HUES48 (cell line): Measurements from ENCODE around the gene CCDC197.

Experiments
- H3K27ac ChIP-seq: one replicate; pipeline ENCODE4 v1.7.0; 2013; ENCODE audit warnings: low read depth, low read length, inconsistent platforms
- H3K27me3 ChIP-seq: 2 replicates; pipeline ENCODE4 v1.6.1; 2013; ENCODE audit warnings: mild to moderate bottlenecking, low read length; ENCODE audit not compliant: control insufficient read depth, insufficient read depth
- H3K36me3 ChIP-seq: 2 replicates; pipeline ENCODE4 v1.6.1; 2013; ENCODE audit warnings: low read length; ENCODE audit not compliant: control insufficient read depth, insufficient read depth
- H3K4me1 ChIP-seq: 2 replicates; pipeline ENCODE4 v1.6.1; 2013; ENCODE audit warnings: mild to moderate bottlenecking, low read length; ENCODE audit not compliant: control insufficient read depth, insufficient read depth
- H3K4me3 ChIP-seq: 2 replicates; pipeline ENCODE4 v1.5.1; 2013; ENCODE audit warnings: mild to moderate bottlenecking, low read depth, low read length
- H3K9ac ChIP-seq: 2 replicates; pipeline ENCODE4 v1.6.1; 2013; ENCODE audit warnings: mild to moderate bottlenecking, low read depth, low read length, moderate library complexity
- H3K9me3 ChIP-seq: 2 replicates; pipeline ENCODE4 v1.6.1; 2013; ENCODE audit warnings: low read length; ENCODE audit not compliant: control insufficient read depth, insufficient read depth

CCDC197 gene

GRCh38 chr14:93980456-93981201, 16.5 kb upstream of the CCDC197 start:
- no peak overlapping the region for H3K9ac ChIP-seq
- peaks cover 7% of the 10 kb centered on the region for H3K4me1 ChIP-seq
- no peaks in the 10 kb centered on the region for H3K27me3 ChIP-seq
- H3K36me3 ChIP-seq: no peaks in the 10 kb centered on the region
- H3K9me3 ChIP-seq: no peaks in the 10 kb centered on the region
- no peak overlapping the region for H3K4me3 ChIP-seq
- H3K27ac ChIP-seq: no peak overlapping the region

GRCh38 chr14:93981316-93982229, 15.5 kb upstream of the CCDC197 start:
- no peak overlapping the region for H3K27ac ChIP-seq
- no peaks in the 10 kb centered on the region for H3K9me3 ChIP-seq
- no peak overlapping the region for H3K4me3 ChIP-seq
- H3K36me3 ChIP-seq: no peaks in the 10 kb centered on the region
- H3K4me1 ChIP-seq: peaks cover 7% of the 10 kb centered on the region
- H3K27me3 ChIP-seq: no peaks in the 10 kb centered on the region
- H3K9ac ChIP-seq: no peak overlapping the region

- Histone ChIP-seq H3K36me3 (no peaks in the 10 kb centered on the region), H3K9ac (no peak overlapping the region), H3K27ac (no peak overlapping the region), H3K4me1 (peaks cover 7% of the 10 kb centered on the region), H3K27me3 (no peaks in the 10 kb centered on the region), H3K4me3 (no peak overlapping the region), H3K9me3 (no peaks in the 10 kb centered on the region)
These were observed 14.7 kb upstream of the CCDC197 start for GRCh38 chr14:93982230-93983007.

GRCh38 chr14:93984070-93984469, 13.0 kb upstream of the CCDC197 start:
- Histone ChIP-seq H3K9me3 (no peaks in the 10 kb centered on the region), H3K9ac (no peak overlapping the region), H3K27me3 (no peaks in the 10 kb centered on the region), H3K4me3 (no peak overlapping the region), H3K27ac (no peak overlapping the region), H3K36me3 (no peaks in the 10 kb centered on the region), H3K4me1 (peaks cover 7% of the 10 kb centered on the region)

GRCh38 chr14:93984987-93985410, 12.1 kb upstream of the CCDC197 start:
- Histone ChIP-seq H3K9me3 (no peaks in the 10 kb centered on the region), H3K27me3 (no peaks in the 10 kb centered on the region), H3K27ac (no peak overlapping the region), H3K4me3 (no peak overlapping the region), H3K4me1 (peaks cover 7% of the 10 kb centered on the region), H3K9ac (no peak overlapping the region), H3K36me3 (no peaks in the 10 kb centered on the region)

- no peaks in the 10 kb centered on the region for H3K27me3 ChIP-seq
- no peak overlapping the region for H3K4me3 ChIP-seq
- no peak overlapping the region for H3K9ac ChIP-seq
- H3K36me3 ChIP-seq: no peaks in the 10 kb centered on the region
- H3K4me1 ChIP-seq: peaks cover 7% of the 10 kb centered on the region
- H3K27ac ChIP-seq: no peak overlapping the region
- H3K9me3 ChIP-seq: no peaks in the 10 kb centered on the region
These were observed 10.1 kb upstream of the CCDC197 start for GRCh38 chr14:93986955-93987354.

- no peak overlapping the region for H3K9ac ChIP-seq
These were observed 9.7 kb upstream of the CCDC197 start for GRCh38 chr14:93987376-93987775.

GRCh38 chr14:93987815-93988476, 9.2 kb upstream of the CCDC197 start:
- H3K27me3 ChIP-seq: no peaks in the 10 kb centered on the region

More at GRCh38 chr14:93987376-93987775, 9.7 kb upstream of the CCDC197 start:
- no peaks in the 10 kb centered on the region for H3K9me3 ChIP-seq
- H3K4me1 ChIP-seq: peaks cover 7% of the 10 kb centered on the region
- no peak overlapping the region for H3K4me3 ChIP-seq
- no peak overlapping the region for H3K27ac ChIP-seq
- no peaks in the 10 kb centered on the region for H3K27me3 ChIP-seq
- H3K36me3 ChIP-seq: no peaks in the 10 kb centered on the region

GRCh38 chr14:93989939-93990338, 7.2 kb upstream of the CCDC197 start:
- no peak overlapping the region for H3K4me3 ChIP-seq
- H3K36me3 ChIP-seq: no peaks in the 10 kb centered on the region
- H3K27me3 ChIP-seq: no peaks in the 10 kb centered on the region
- no peak overlapping the region for H3K9ac ChIP-seq
- H3K9me3 ChIP-seq: no peaks in the 10 kb centered on the region
- no peaks in the 10 kb centered on the region; the same call in 1 of the 2 replicates for H3K4me1 ChIP-seq
- H3K27ac ChIP-seq: no peak overlapping the region

More at GRCh38 chr14:93987815-93988476, 9.2 kb upstream of the CCDC197 start:
- H3K27ac ChIP-seq: no peak overlapping the region
- H3K36me3 ChIP-seq: no peaks in the 10 kb centered on the region
- peaks cover 7% of the 10 kb centered on the region for H3K4me1 ChIP-seq
- H3K4me3 ChIP-seq: no peak overlapping the region
- H3K9ac ChIP-seq: no peak overlapping the region
- H3K9me3 ChIP-seq: no peaks in the 10 kb centered on the region

GRCh38 chr14:93991212-93991611, 5.9 kb upstream of the CCDC197 start:
- no peak overlapping the region for H3K9ac ChIP-seq
- no peak overlapping the region for H3K4me3 ChIP-seq
- H3K4me1 ChIP-seq: no peaks in the 10 kb centered on the region; the same call in 1 of the 2 replicates
- no peak overlapping the region for H3K27ac ChIP-seq
- no peaks in the 10 kb centered on the region for H3K27me3 ChIP-seq
- no peaks in the 10 kb centered on the region for H3K36me3 ChIP-seq
- H3K9me3 ChIP-seq: no peaks in the 10 kb centered on the region
